ENCODE measurements around the gene SPG11.
"Not testable (repeated sequence)": the region's sequence is repeated elsewhere in the genome, so short reads cannot be mapped to it uniquely, and the experiment has no call there.

The SPG11 gene

DNA sequence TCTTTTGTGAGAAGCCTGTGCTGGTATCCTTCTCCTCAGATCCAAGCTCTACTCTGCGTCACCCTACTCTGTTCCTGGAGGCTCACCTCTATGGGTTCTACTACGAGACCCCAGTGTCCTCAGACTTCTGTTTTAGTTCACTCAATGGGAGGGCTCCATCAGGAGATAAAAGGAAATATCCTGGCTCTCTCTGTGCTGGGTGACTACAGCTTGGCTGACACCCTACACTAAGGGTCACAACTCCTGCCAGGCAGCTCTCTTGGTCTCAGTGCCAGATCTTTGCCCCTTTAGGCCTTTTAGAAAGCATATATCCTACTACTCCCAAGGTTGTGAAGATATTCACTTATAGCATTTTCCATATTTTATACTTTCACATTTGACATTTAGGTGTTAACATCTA lies 46.5 kb downstream of the SPG11 start:
- DNase-seq (ENCODE audit: low read depth in 2 of 2): no peak

DNA sequence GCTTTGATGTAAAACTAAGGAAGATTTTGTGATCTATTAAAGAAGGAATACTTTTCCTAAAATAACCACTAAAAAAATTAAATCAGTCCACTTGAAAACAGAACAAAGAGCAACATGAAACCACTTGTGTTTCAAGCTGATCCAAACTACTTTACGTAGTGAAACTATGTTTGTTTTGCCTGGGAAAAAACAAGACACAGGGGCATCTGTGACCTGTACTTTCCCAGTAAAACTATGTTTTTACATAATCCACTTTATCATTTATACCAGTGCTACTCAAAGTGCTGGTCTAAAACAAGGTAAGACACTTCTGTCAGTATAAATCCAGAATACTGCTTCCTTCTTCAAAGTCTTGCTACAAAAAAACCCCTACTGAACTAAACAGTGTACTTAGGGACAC lies 56.7 kb downstream of the SPG11 start:
- no peak for DNase-seq (ENCODE audit: low read depth in 2 of 2)

- no peak for DNase-seq (ENCODE audit: low read depth in 2 of 2)
These were observed 60.3 kb downstream of the SPG11 start for GRCh38 chr15:44603126-44603525.

DNA sequence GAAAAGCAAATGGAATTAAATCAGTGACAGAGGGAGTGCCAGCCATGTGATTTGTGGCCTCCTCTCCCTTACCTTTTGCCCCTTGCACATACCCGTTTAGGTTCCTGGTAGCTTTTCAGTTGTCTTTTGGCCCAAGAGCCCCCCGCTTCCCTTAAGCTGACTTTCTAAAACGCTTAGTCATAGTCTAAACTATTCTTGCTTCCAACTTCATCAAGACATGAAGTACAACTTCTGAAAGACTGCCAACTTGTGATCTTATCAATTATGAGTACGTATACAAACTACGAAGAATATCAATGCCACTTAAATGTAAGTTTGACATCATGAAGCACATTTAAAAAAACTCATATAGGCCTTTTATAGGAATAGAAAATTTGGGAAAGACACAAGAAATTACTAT lies 64.6 kb downstream of the SPG11 start:
- no peak for DNase-seq (ENCODE audit: low read depth in 2 of 2)

DNA sequence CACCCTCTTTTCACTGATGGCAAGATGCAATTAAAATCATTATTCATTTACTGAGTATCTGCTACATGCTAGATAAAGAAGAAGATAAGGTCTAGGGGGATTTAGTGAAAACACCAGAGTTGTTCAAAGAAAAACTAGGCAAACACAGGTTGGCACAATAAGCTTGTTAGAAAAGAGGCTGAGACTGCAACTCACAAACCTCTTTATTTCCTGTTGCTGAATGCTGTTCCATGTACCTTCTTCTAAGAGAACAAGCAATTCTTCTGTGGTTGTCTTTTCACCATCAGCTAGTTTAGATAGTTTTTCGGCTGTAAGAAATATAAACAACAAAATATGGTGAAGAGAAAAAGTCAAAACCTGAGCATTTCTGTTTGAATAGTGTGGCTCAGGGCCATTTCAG lies 65.4 kb downstream of the SPG11 start:
- no peak for DNase-seq (ENCODE audit: low read depth in 2 of 2)

DNA sequence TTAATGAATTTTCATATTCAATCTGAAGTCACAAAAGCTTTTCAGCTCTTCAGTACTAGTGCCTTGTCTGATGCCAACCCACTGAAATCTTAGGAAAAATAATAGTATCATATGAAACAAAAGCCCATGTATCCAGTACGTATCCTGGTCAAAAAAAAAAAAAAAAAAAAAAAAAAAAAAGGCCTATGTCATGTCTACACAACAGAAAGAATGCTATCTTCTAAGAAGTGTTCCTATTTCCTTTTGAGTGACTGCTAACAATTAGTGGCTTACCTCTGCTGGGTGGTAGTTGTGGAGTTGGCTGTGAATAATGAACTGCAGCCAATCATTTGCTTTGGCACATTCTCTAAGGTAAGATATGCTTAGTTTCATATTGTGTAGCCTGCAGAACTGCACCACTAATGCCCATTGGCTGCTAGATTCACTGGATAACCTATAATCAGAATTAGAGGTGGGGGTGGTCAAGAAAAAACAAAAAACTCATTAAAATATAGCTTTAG lies 66.9 kb downstream of the SPG11 start:
- no peak for DNase-seq (ENCODE audit: low read depth in 2 of 2)

GRCh38 chr15:44595656-44596510 lies 67.6 kb downstream of the SPG11 start:
- no peak for DNase-seq (ENCODE audit: low read depth in 2 of 2)

GRCh38 chr15:44595246-44595645 lies 68.2 kb downstream of the SPG11 start:
- no peak for DNase-seq (ENCODE audit: low read depth in 2 of 2)

DNA sequence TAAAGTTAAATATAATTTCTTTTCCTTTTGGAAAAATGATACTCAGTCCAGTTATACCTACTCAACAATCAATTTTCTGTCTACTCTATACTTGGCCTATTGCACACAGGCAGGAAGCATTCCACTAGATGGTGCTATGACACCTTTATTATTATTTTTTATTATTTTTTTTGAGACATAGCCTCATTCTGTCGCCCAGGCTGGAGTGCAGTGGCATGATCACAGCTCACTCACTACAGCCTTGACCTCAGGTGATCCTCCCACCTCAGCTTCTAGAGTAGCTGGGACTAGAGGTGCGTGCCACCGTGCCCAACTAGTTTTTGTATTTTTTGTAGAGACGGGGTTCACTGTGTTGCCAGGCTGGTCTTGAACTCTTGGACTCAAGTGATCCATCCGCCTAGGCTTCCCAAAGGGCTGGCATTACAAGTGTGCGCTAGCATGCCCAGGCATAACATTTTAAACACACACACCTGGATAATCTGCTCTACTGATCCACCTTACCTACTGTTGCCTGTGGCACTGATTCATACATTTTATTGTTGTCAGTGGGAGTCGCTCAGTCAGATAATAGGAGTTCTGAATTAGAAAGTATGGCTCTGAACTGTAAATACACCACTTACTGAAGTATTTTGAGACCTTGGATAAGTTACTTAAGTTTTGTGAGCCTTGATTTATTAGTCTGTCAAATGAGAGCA lies 70.3 kb downstream of the SPG11 start:
- DNase-seq (ENCODE audit: low read depth in 2 of 2): no peak

- no peak for DNase-seq (ENCODE audit: low read depth in 2 of 2)
These were observed 72.1 kb downstream of the SPG11 start for GRCh38 chr15:44591326-44591725.

DNA sequence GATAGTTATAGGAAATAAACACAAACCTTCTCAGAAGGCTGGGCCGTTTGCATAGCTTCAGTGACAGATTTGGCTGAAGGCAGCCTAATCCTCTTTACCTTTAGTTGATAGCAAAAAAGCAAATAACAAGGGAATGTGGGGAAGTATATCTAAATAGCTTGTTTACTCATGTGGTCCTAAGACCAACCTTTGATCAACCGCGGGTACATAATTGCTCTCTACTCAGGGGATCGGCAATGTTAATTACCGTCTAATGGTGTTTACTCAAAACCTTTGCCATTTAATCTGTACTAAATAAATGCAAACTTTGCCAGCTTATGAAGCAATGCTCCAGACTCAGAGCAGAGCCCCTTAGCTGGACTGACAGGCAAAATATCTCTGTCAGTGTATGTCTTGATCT lies 74.9 kb downstream of the SPG11 start:
- DNase-seq (ENCODE audit: low read depth in 2 of 2): no peak

- no peak for DNase-seq (ENCODE audit: low read depth in 2 of 2)
These were observed 77.8 kb downstream of the SPG11 start for GRCh38 chr15:44585633-44586032.

DNA sequence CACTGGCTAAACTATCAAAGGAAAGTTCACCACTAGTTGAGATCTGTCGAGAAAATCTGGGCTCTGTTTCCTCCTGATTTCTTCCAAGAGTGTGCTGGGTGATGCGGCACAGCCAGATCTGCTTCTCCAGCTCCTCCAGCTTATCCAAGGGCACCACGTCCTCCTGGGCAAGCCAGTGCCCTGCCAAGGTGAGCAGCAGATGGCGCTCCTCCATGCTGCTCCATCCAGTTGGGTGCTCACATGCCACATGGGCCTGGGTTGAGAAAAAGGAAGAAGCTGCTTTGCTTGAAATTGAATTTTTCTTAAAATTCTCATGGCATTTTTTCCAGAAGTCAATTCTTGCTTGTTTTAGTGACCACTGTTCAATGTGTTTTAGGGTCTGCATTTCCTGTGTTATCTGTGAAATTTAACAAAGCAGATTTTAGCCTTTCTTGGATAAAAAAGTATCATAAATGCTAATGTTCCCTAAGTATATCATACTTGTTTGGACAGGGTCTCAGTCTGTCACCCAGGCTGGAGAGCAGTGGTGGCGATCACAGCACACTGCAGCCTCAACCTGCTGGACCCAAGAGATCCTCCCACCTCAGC lies 79.2 kb downstream of the SPG11 start:
- DNase-seq (ENCODE audit: low read depth in 2 of 2): peak; percentile 14 to 27

DNA sequence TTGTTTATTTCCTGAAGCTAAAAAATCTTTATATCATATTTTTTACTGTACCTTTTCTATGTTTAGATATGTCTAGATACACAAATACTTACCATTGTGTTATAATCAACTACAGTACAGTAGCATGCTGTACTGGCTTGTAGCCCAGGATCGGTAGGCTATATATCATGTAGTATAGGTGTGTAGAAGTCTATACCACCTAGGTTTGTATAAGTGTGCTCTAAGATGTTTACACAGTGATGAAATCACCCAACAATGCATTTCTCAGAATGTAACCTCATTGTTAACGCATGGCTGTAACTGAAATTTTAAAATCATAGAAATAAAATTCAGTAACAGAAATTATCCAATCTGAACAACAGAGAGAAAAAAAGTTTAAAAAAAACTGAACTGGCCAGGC lies 83.4 kb downstream of the SPG11 start:
- DNase-seq (ENCODE audit: low read depth in 2 of 2): no peak

DNA sequence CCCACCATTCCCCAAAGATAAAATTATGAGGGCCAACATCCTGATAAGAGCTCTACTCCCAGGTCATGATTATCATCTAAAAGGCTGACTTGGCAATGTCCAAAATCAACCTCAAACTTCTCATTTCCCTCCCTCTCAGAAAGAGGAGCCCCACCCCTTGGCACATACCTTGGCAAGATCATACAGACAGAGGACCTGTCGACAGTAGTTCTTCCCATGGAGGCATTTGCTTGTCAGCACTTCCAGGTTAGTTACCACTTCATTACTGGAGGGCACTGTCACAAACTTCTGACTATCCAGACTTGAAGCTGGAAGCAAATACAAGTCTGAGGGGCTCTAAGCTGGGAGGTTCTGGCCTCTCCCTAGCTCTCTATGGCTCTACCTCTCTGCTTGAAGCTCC lies 88.7 kb downstream of the SPG11 start:
- no peak for DNase-seq (ENCODE audit: low read depth in 2 of 2)

GRCh38 chr15:44573386-44573785 lies 90.1 kb downstream of the SPG11 start:
- DNase-seq (ENCODE audit: low read depth in 2 of 2): no peak

DNA sequence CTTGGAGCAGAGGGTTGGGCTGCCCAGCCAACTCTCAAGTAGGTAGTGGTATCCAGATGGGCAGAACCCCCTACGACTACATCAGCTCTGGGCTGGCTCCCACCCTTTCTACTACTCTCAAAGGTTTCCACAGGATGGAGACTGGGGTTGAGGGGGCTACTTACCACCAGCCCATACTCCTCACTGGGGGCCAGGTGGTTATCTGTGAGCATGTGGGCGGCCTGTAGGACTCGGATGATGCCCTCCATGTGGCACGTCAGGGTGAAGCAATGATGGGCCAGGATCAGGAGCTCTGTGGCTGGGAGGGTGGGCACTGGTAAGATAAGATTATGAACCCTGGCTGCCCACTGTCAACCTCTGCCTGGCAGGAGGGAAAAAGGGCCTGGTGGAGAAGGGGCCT lies 93.1 kb downstream of the SPG11 start:
- no peak for DNase-seq (ENCODE audit: low read depth in 2 of 2)

GRCh38 chr15:44569316-44569715 lies 94.1 kb downstream of the SPG11 start:
- no peak for DNase-seq (ENCODE audit: low read depth in 2 of 2)

DNA sequence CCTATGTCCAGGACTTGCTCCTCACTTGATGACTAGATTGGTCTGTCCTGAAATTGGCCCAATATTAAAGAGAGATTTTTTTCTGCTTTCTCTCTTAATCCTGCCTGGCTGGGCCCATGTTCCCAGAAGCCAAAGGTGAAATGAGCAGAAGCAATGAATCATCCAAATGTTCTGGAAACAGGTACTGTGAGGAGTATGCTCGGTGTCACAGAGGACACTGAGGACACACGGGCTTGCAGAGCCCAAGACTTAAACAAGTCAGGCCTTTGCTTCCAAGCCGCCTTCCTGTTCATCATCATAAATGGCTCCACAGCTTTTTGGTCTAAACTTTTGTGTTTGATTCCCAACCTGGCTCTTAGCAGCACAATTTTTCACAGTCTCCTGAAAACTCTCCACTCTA lies 95.1 kb downstream of the SPG11 start:
- no peak for DNase-seq (ENCODE audit: low read depth in 2 of 2)

- DNase-seq (ENCODE audit: low read depth in 2 of 2): no peak
These were observed 97.3 kb downstream of the SPG11 start for GRCh38 chr15:44566155-44566540.

DNA sequence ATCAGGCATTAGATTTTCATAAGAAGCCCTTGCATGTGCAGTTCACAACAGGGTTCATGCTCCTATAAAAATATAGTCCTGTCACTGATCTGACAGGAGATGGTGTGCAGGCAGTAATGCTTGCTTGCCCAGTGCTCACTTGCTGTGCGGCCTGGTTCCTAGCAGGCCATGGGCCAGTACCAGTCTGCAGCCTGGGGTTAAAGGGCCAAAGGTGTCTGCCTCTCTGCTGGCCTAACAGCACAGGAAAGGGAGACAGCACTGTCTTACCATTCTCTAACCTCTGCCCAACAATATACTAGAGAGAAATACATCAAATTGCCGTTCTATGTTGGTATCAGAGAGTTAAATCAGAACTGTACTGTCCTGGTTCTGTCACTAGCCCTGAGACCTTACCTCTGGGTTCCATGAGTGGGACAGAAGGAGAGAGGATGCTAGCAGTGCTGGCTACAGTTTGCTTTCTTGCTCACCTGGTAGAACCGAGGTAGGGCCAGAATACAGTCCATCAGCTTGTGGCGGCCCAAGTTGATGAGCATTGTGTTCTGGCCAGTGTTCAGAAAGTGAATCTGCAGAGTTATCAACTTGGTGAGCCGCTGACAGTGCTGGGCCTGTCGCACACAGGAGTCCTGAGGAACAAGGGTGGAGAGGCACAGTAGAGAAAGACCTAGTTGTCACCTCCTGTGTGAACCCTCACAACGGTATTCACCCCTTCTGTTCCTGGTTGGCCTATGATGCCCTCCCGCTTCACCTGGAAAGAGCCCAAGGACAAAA lies 97.9 kb downstream of the SPG11 start:
- DNase-seq (ENCODE audit: low read depth in 2 of 2): no peak

DNA sequence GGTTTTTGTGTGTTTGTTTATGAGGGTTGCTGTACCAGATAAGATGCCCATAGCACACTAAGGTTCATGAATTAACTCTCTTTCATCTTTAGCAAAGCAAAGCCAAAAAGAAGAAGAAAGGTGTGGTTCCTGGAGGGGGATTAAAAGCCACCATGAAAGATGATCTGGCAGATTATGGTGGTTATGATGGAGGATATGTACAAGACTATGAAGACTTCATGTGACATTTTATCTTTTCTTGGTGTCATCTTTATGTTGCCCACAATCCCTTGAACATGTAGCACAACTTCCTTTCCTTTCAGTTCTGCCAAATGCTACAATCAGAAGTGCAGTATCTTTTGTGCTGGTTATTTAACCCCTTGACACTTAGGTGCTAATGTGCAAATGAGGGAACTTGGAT lies 102.5 kb downstream of the SPG11 start:
- DNase-seq (ENCODE audit: low read depth in 2 of 2): not testable (repeated sequence)
